ENCODE data around the gene PDE4D.

Gene PDE4D

DNA sequence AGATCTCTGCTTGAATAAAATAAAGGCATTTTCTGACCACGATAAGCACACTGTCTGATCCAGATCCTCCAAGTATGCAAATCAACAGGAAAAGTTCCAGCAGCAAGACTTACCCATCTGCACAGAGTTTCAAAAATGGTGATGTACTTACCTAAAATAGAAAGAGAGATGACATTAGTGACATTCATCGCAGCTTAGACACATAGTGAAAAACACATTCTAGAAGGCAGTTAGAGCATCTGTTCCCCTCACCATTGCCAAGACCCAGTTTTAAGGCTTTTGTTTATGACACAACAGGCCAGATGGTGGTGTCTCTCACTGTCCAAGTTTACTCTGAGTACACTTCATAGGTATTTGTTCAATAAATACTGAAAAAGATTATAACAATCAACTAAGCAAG is 207.7 kb downstream of the PDE4D start:
- peak; percentile 19 for DNase-seq (ENCODE audit: low spot score)
- TF ChIP-seq CTCF (IDR thresholded peaks at IDR 0.05; ENCODE audit: extremely low read depth, missing control alignments), result no peak

DNA sequence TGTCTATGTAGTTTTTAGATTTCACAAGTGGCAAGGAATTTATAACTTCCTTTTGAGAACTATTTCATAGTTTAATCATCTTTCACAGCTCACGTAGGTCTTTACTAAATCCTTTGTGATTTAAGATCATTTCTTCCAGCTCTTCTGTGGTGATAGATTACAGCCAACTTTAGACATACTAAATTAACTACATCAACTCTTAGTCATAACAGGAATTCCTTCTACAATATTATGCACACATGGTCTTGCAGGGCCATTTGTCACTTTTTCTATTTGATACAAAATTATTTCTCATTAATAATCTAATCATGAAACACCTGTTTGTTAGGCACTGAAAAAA is 208.4 kb downstream of the PDE4D start:
- no peak for TF ChIP-seq CTCF (IDR thresholded peaks at IDR 0.05; ENCODE audit: extremely low read depth, missing control alignments)
- DNase-seq (ENCODE audit: low spot score), result no peak

GRCh38 chr5:59684388-59685190 is 208.9 kb downstream of the PDE4D start:
- no peak for TF ChIP-seq CTCF (IDR thresholded peaks at IDR 0.05; ENCODE audit: extremely low read depth, missing control alignments)
- no peak for DNase-seq (ENCODE audit: low spot score)

DNA sequence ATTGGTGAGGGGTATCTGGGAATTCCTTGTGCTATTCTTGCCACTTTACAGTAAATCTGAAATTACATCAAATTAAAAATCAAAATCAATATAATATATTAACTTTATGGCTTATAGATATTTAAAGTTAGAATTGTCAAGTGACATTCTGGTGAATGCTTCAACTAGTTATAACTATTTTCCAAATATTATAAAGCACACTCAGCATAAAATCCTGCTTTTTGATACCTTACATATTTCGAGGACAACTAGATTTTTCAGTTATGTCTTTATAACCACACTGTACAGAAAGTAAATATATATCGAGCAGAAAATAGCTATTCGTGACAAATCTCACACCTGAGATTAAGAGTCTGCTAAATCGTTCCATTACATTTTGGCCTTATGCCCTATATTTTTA is 210.2 kb downstream of the PDE4D start:
- no peak for TF ChIP-seq CTCF (IDR thresholded peaks at IDR 0.05; ENCODE audit: extremely low read depth, missing control alignments)
- DNase-seq (ENCODE audit: low spot score), result no peak

DNA sequence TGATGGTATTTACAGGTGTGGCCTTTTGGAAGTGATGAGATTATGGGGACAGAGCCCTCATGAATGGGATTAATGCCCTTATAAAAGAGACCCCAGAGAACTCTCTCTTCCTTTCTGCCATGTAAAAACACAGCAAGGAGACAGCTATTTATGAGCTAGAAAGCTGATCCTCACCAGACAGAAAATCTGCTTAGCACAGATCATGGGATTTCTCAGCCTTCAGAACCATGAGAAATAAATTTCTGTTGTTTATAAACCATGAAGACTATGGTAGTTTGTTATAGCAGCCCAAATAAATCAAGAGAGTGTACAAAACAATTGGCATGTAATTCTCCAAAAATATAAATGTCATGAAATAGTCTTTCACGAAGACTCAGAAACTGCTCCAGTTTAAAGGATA is 211.0 kb downstream of the PDE4D start:
- DNase-seq (ENCODE audit: low spot score), result no peak

GRCh38 chr5:59678943-59679342 is 214.6 kb downstream of the PDE4D start:
- no peak for TF ChIP-seq CTCF (IDR thresholded peaks at IDR 0.05; ENCODE audit: extremely low read depth, missing control alignments)
- DNase-seq (ENCODE audit: low spot score), result no peak

More for the DNA sequence above, 211.0 kb downstream of the PDE4D start:
- no peak for TF ChIP-seq CTCF (IDR thresholded peaks at IDR 0.05; ENCODE audit: extremely low read depth, missing control alignments)

DNA sequence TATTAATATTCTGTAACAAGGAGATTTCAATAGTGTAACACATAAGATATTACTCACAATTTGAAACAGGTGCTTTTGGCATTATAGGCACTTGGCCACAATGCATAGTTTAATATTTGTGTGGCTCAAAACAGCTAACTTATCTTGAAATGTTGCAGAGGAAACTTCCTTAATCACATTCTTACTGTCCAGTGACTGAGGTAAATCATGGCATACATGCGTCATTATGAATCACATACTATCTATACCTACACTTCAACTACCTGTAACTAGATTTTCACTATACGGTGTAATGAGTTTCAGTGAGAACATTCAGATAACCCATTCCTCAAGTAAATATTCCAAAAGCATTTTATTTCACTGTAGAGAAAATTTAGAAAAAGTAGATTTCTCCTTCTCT is 218.8 kb downstream of the PDE4D start:
- no peak for TF ChIP-seq CTCF (IDR thresholded peaks at IDR 0.05; ENCODE audit: extremely low read depth, missing control alignments)
- no peak for DNase-seq (ENCODE audit: low spot score)

All from GM20000 (cell line).